Loucy (cell line): Measurements from ENCODE around the gene HEXIM1.
A peak's percentile ranks its signal among the peaks of the same experiment; 100 is the strongest.

Experiments used
- H2AFZ ChIP-seq: fragments of 200-600 bp; sonication (generic); 2 replicates; pipeline ENCODE4 v1.6.0; 2016; ENCODE audit warnings: antibody characterized with exemption, mild to moderate bottlenecking, low read length, moderate library complexity
- H3F3A ChIP-seq: fragments of 200-600 bp; 2 replicates; pipeline ENCODE4 v1.6.0; 2016; ENCODE audit warnings: antibody characterized with exemption, low read depth, mild to moderate bottlenecking
- H3K27me3 ChIP-seq: fragments of 200-600 bp; sonication (generic); 2 replicates; pipeline ENCODE4 v1.6.1; 2014; ENCODE audit warnings: low read length, mild to moderate bottlenecking; ENCODE audit not compliant: insufficient read depth, poor library complexity, severe bottlenecking
- H3K36me3 ChIP-seq: fragments of 200-600 bp; sonication (generic); 2 replicates; pipeline ENCODE4 v1.6.1; 2016; ENCODE audit warnings: low read length; ENCODE audit not compliant: insufficient read depth
- H3K4me1 ChIP-seq: fragments of 200-600 bp; sonication (generic); 2 replicates; pipeline ENCODE4 v1.5.1; 2014; ENCODE audit warnings: low read length, mild to moderate bottlenecking; ENCODE audit not compliant: insufficient read depth, poor library complexity, severe bottlenecking
- H3K4me2 ChIP-seq: fragments of 200-600 bp; sonication (generic); 2 replicates; pipeline ENCODE4 v1.6.0; 2014; ENCODE audit warnings: antibody characterized with exemption, low read length, low read depth, mild to moderate bottlenecking; ENCODE audit not compliant: poor library complexity, severe bottlenecking
- H3K4me3 ChIP-seq: fragments of 200-600 bp; sonication (generic); 2 replicates; pipeline ENCODE4 v1.5.1; 2014; ENCODE audit warnings: low read length, mild to moderate bottlenecking, mixed read lengths; ENCODE audit not compliant: poor library complexity, severe bottlenecking
- H3K79me2 ChIP-seq: fragments of 200-600 bp; sonication (generic); 2 replicates; pipeline ENCODE4 v1.6.1; 2014; ENCODE audit warnings: low read length; ENCODE audit not compliant: insufficient read depth
- H3K9ac ChIP-seq: fragments of 200-600 bp; sonication (generic); 2 replicates; pipeline ENCODE4 v1.6.0; 2014; ENCODE audit warnings: mild to moderate bottlenecking, low read depth, low read length, moderate library complexity; ENCODE audit not compliant: poor library complexity, severe bottlenecking
- H3K9me2 ChIP-seq: fragments of 200-600 bp; sonication (generic); replicated peaks from 2 replicates; pipeline ENCODE4 v1.6.1; 2016; ENCODE audit warnings: low read depth, low read length, mixed read lengths
- H3K9me3 ChIP-seq: fragments of 200-600 bp; sonication (generic); 2 replicates; pipeline ENCODE4 v1.6.1; 2014; ENCODE audit warnings: mild to moderate bottlenecking, antibody characterized with exemption, low read length, low read depth; ENCODE audit not compliant: insufficient read depth
- H4K20me1 ChIP-seq: fragments of 200-600 bp; sonication (generic); 2 replicates; pipeline ENCODE4 v1.6.0; 2014; ENCODE audit warnings: antibody characterized with exemption, low read length, mild to moderate bottlenecking; ENCODE audit not compliant: insufficient read depth, poor library complexity, severe bottlenecking
- CTCF ChIP-seq: fragments of 200-600 bp; sonication (generic); conservative IDR thresholded peaks from 2 replicates; pipeline ENCODE4 v1.5.1; 2014; ENCODE audit warnings: mild to moderate bottlenecking, antibody characterized with exemption, low read length
- EZH2phosphoT487 ChIP-seq: fragments of 200-600 bp; IDR thresholded peaks from 2 replicates; pipeline ENCODE4 v1.6.1; 2018; ENCODE audit warnings: antibody characterized with exemption, mild to moderate bottlenecking, moderate library complexity, borderline replicate concordance

HEXIM1 gene

GRCh38 chr17:45162025-45162687 lies 13.9 kb downstream of the HEXIM1 start:
- no peak for TF ChIP-seq EZH2phosphoT487
- TF ChIP-seq CTCF: no peak
- peaks cover 4% of the 10 kb centered on the region for H3K27me3 ChIP-seq
- H3K9me3 ChIP-seq: no peaks in the 10 kb centered on the region
- peaks cover 4% of the 10 kb centered on the region for H4K20me1 ChIP-seq
- H3K4me1 ChIP-seq: peaks cover 34% of the 10 kb centered on the region
- H3K4me3 ChIP-seq: peak overlapping the region; percentile 77
- H3K36me3 ChIP-seq: no peaks in the 10 kb centered on the region
- H3K9me2 ChIP-seq: no peaks in the 10 kb centered on the region
- H3K79me2 ChIP-seq: peaks cover 35% of the 10 kb centered on the region
- H3K9ac ChIP-seq: peak overlapping the region; percentile 82
- peak overlapping the region; percentile 89 for H3K4me2 ChIP-seq
- peak overlapping the region; percentile 30; the same call in 1 of the 2 replicates for H2AFZ ChIP-seq
- H3F3A ChIP-seq: no peaks in the 10 kb centered on the region

GRCh38 chr17:45164734-45165269 lies 16.5 kb downstream of the HEXIM1 start:
- TF ChIP-seq CTCF (no peak), EZH2phosphoT487 (no peak)
- Histone ChIP-seq H2AFZ (no peak overlapping the region), H4K20me1 (peaks cover 4% of the 10 kb centered on the region), H3K9me3 (no peaks in the 10 kb centered on the region), H3K9ac (no peak overlapping the region), H3F3A (no peaks in the 10 kb centered on the region), H3K9me2 (no peaks in the 10 kb centered on the region), H3K27me3 (peaks cover 4% of the 10 kb centered on the region), H3K79me2 (peaks cover 24% of the 10 kb centered on the region), H3K4me3 (no peak overlapping the region), H3K36me3 (no peaks in the 10 kb centered on the region), H3K4me1 (peaks cover 27% of the 10 kb centered on the region), H3K4me2 (peak overlapping the region; percentile 45)

GRCh38 chr17:45168991-45169752 lies 20.9 kb downstream of the HEXIM1 start:
- H4K20me1 ChIP-seq: no peaks in the 10 kb centered on the region
- H3K36me3 ChIP-seq: no peaks in the 10 kb centered on the region
- no peak for TF ChIP-seq CTCF
- no peak for TF ChIP-seq EZH2phosphoT487
- H3F3A ChIP-seq: no peaks in the 10 kb centered on the region
- H3K4me2 ChIP-seq: no peak overlapping the region
- H3K79me2 ChIP-seq: no peaks in the 10 kb centered on the region
- H3K4me3 ChIP-seq: no peak overlapping the region
- H2AFZ ChIP-seq: no peak overlapping the region
- H3K9ac ChIP-seq: no peak overlapping the region
- H3K4me1 ChIP-seq: peaks cover 34% of the 10 kb centered on the region
- no peaks in the 10 kb centered on the region for H3K9me3 ChIP-seq
- no peaks in the 10 kb centered on the region for H3K27me3 ChIP-seq
- H3K9me2 ChIP-seq: no peaks in the 10 kb centered on the region
